ENCODE results near the gene POTEH. TPM values are rescaled to one million over a fixed set of nuclear protein-coding genes. Genes with fewer than 3 reads are reported as not detected.
"Not testable (repeated sequence)": the region's sequence is repeated elsewhere in the genome, so short reads cannot be mapped to it uniquely, and the experiment has no call there.

The POTEH gene
- total RNA-seq, 2 donors from 2014 or later: not detected

GRCh38 chr22:15665478-15665877 is 24.3 kb upstream of the POTEH start:
- not testable (repeated sequence) for H3K27me3 Mint-ChIP-seq (ENCODE audit: insufficient read depth); H3K4me3 Mint-ChIP-seq; H3K36me3 ChIP-seq (ENCODE audit: control insufficient read depth, insufficient read depth, low read length); H3K9me3 Mint-ChIP-seq; H3K27ac ChIP-seq (ENCODE audit: low read depth, low read length); DNase-seq; H3K9ac ChIP-seq (ENCODE audit: extremely low read depth, low read length, poor library complexity, severe bottlenecking); H3K36me3 Mint-ChIP-seq (ENCODE audit: low read depth); H3K4me3 ChIP-seq (ENCODE audit: low read length); H3K27ac Mint-ChIP-seq; H3K4me1 ChIP-seq (ENCODE audit: control insufficient read depth, insufficient read depth, low read length); H3K9me3 ChIP-seq (ENCODE audit: control insufficient read depth, low read length); H3K27me3 ChIP-seq (ENCODE audit: control insufficient read depth, insufficient read depth, low read length, poor library complexity, severe bottlenecking); H3K4me1 Mint-ChIP-seq
- 57% methylated on average over 2 of the region's 5 CpGs; no CpG with 5 or more reads in 1 of the 2 experiments for WGBS, 2 experiments (ENCODE audit: insufficient coverage in 1 of 2, insufficient read length in 1 of 2)

GRCh38 chr22:15669430-15669829 is 20.4 kb upstream of the POTEH start:
- not testable (repeated sequence) for H3K4me3 Mint-ChIP-seq; H3K9me3 Mint-ChIP-seq; H3K36me3 Mint-ChIP-seq (ENCODE audit: low read depth); H3K27me3 Mint-ChIP-seq (ENCODE audit: insufficient read depth); H3K9me3 ChIP-seq (ENCODE audit: control insufficient read depth, low read length); H3K36me3 ChIP-seq (ENCODE audit: control insufficient read depth, insufficient read depth, low read length); H3K27ac ChIP-seq (ENCODE audit: low read depth, low read length); DNase-seq; H3K27ac Mint-ChIP-seq; H3K4me1 ChIP-seq (ENCODE audit: control insufficient read depth, insufficient read depth, low read length); H3K4me1 Mint-ChIP-seq; H3K9ac ChIP-seq (ENCODE audit: extremely low read depth, low read length, poor library complexity, severe bottlenecking); H3K4me3 ChIP-seq (ENCODE audit: low read length); H3K27me3 ChIP-seq (ENCODE audit: control insufficient read depth, insufficient read depth, low read length, poor library complexity, severe bottlenecking)
- 80 to 96% methylated on average over 3 to 4 of the region's 12 CpGs for WGBS, 2 experiments (ENCODE audit: insufficient coverage in 1 of 2, insufficient read length in 1 of 2)

- H3K9me3 ChIP-seq (ENCODE audit: control insufficient read depth, low read length); H3K36me3 ChIP-seq (ENCODE audit: control insufficient read depth, insufficient read depth, low read length); H3K9me3 Mint-ChIP-seq; H3K27ac ChIP-seq (ENCODE audit: low read depth, low read length); H3K27me3 ChIP-seq (ENCODE audit: control insufficient read depth, insufficient read depth, low read length, poor library complexity, severe bottlenecking); H3K27ac Mint-ChIP-seq; H3K4me3 ChIP-seq (ENCODE audit: low read length); H3K4me3 Mint-ChIP-seq; H3K27me3 Mint-ChIP-seq (ENCODE audit: insufficient read depth); H3K4me1 Mint-ChIP-seq; DNase-seq; H3K9ac ChIP-seq (ENCODE audit: extremely low read depth, low read length, poor library complexity, severe bottlenecking); H3K4me1 ChIP-seq (ENCODE audit: control insufficient read depth, insufficient read depth, low read length); H3K36me3 Mint-ChIP-seq (ENCODE audit: low read depth): not testable (repeated sequence)
- WGBS, 2 experiments (ENCODE audit: insufficient coverage in 1 of 2, insufficient read length in 1 of 2): 87% methylated on average over 5 of the region's 8 CpGs; no CpG with 5 or more reads in 1 of the 2 experiments
Measured at GRCh38 chr22:15679702-15680101, 10.1 kb upstream of the POTEH start.

GRCh38 chr22:15684115-15684514 is 5.7 kb upstream of the POTEH start:
- H3K27me3 ChIP-seq (ENCODE audit: control insufficient read depth, insufficient read depth, low read length, poor library complexity, severe bottlenecking); H3K4me1 Mint-ChIP-seq; H3K27me3 Mint-ChIP-seq (ENCODE audit: insufficient read depth); H3K36me3 ChIP-seq (ENCODE audit: control insufficient read depth, insufficient read depth, low read length); H3K27ac Mint-ChIP-seq; H3K27ac ChIP-seq (ENCODE audit: low read depth, low read length); H3K4me3 ChIP-seq (ENCODE audit: low read length); H3K9me3 Mint-ChIP-seq; H3K9me3 ChIP-seq (ENCODE audit: control insufficient read depth, low read length); H3K4me3 Mint-ChIP-seq; H3K36me3 Mint-ChIP-seq (ENCODE audit: low read depth); H3K9ac ChIP-seq (ENCODE audit: extremely low read depth, low read length, poor library complexity, severe bottlenecking); H3K4me1 ChIP-seq (ENCODE audit: control insufficient read depth, insufficient read depth, low read length); DNase-seq: not testable (repeated sequence)
- WGBS, 2 experiments (ENCODE audit: insufficient coverage in 1 of 2, insufficient read length in 1 of 2): no CpG with 5 or more reads among the region's 3 CpGs

- not testable (repeated sequence) for H3K4me1 Mint-ChIP-seq; H3K9ac ChIP-seq (ENCODE audit: extremely low read depth, low read length, poor library complexity, severe bottlenecking); H3K36me3 Mint-ChIP-seq (ENCODE audit: low read depth); DNase-seq; H3K27me3 ChIP-seq (ENCODE audit: control insufficient read depth, insufficient read depth, low read length, poor library complexity, severe bottlenecking); H3K27ac Mint-ChIP-seq; H3K36me3 ChIP-seq (ENCODE audit: control insufficient read depth, insufficient read depth, low read length); H3K4me3 Mint-ChIP-seq; H3K4me3 ChIP-seq (ENCODE audit: low read length); H3K27ac ChIP-seq (ENCODE audit: low read depth, low read length); H3K9me3 ChIP-seq (ENCODE audit: control insufficient read depth, low read length); H3K9me3 Mint-ChIP-seq; H3K4me1 ChIP-seq (ENCODE audit: control insufficient read depth, insufficient read depth, low read length); H3K27me3 Mint-ChIP-seq (ENCODE audit: insufficient read depth)
- WGBS, 2 experiments (ENCODE audit: insufficient coverage in 1 of 2, insufficient read length in 1 of 2): no CpG with 5 or more reads among the region's 6 CpGs
Measured at GRCh38 chr22:15684695-15685094, 5.1 kb upstream of the POTEH start.

GRCh38 chr22:15685641-15686040 is 4.2 kb upstream of the POTEH start:
- H3K36me3 ChIP-seq (ENCODE audit: control insufficient read depth, insufficient read depth, low read length); DNase-seq; H3K27ac Mint-ChIP-seq; H3K27ac ChIP-seq (ENCODE audit: low read depth, low read length); H3K27me3 Mint-ChIP-seq (ENCODE audit: insufficient read depth); H3K4me3 ChIP-seq (ENCODE audit: low read length); H3K4me1 ChIP-seq (ENCODE audit: control insufficient read depth, insufficient read depth, low read length); H3K9ac ChIP-seq (ENCODE audit: extremely low read depth, low read length, poor library complexity, severe bottlenecking); H3K4me1 Mint-ChIP-seq; H3K9me3 ChIP-seq (ENCODE audit: control insufficient read depth, low read length); H3K9me3 Mint-ChIP-seq; H3K36me3 Mint-ChIP-seq (ENCODE audit: low read depth); H3K27me3 ChIP-seq (ENCODE audit: control insufficient read depth, insufficient read depth, low read length, poor library complexity, severe bottlenecking); H3K4me3 Mint-ChIP-seq: not testable (repeated sequence)
- no CpG with 5 or more reads among the region's 4 CpGs for WGBS, 2 experiments (ENCODE audit: insufficient coverage in 1 of 2, insufficient read length in 1 of 2)

GRCh38 chr22:15687086-15687485 is 2.7 kb upstream of the POTEH start:
- H3K4me1 Mint-ChIP-seq; DNase-seq; H3K9ac ChIP-seq (ENCODE audit: extremely low read depth, low read length, poor library complexity, severe bottlenecking); H3K9me3 ChIP-seq (ENCODE audit: control insufficient read depth, low read length); H3K4me1 ChIP-seq (ENCODE audit: control insufficient read depth, insufficient read depth, low read length); H3K27me3 ChIP-seq (ENCODE audit: control insufficient read depth, insufficient read depth, low read length, poor library complexity, severe bottlenecking); H3K36me3 ChIP-seq (ENCODE audit: control insufficient read depth, insufficient read depth, low read length); H3K4me3 ChIP-seq (ENCODE audit: low read length); H3K36me3 Mint-ChIP-seq (ENCODE audit: low read depth); H3K27ac ChIP-seq (ENCODE audit: low read depth, low read length); H3K9me3 Mint-ChIP-seq; H3K4me3 Mint-ChIP-seq; H3K27ac Mint-ChIP-seq; H3K27me3 Mint-ChIP-seq (ENCODE audit: insufficient read depth): not testable (repeated sequence)
- 60% methylated on average over 1 of the region's 3 CpGs; no CpG with 5 or more reads in 1 of the 2 experiments for WGBS, 2 experiments (ENCODE audit: insufficient coverage in 1 of 2, insufficient read length in 1 of 2)
